ENCODE measurements around the gene FHIT. TPM values are rescaled to one million over a fixed set of nuclear protein-coding genes. Genes with fewer than 3 reads are reported as not detected.

FHIT gene
- total and polyA plus RNA-seq, 2 donors from 2014 or later: 20.2 to 61.2 TPM

DNA sequence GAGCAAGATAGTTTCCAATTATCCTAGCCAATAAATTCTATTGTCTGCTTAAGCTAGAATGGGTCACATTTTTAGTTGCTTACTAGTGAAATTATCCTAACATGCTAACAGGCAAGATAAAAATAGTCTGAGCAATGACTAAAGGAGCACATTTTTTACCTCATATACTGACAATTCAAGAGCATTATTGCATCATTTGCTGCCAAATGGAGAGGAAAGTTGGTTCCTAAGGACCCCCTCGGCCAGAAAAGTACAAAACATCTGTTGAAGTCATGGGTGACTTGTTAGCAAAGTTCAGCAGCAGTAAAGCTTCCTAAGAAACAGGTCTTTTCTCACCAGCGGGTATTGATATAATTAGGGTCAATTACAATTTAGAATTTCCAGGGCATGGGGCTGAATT lies 1001.0 kb downstream of the FHIT start:
- Histone ChIP-seq H3K9me3 (ENCODE audit: control insufficient read depth in 2 of 3, insufficient read depth in 1 of 3, low read length in 3 of 3) (no peaks in the 10 kb centered on the region), H3K27ac (ENCODE audit: low read depth in 2 of 2, low read length in 2 of 2) (no peak overlapping the region), H3K27me3 (ENCODE audit: control insufficient read depth, insufficient read depth, low read length) (no peaks in the 10 kb centered on the region), H3K4me1 (ENCODE audit: control insufficient read depth in 2 of 3, insufficient read depth in 2 of 3, low read depth in 1 of 3, low read length in 3 of 3) (no peaks in the 10 kb centered on the region), H3K9ac (ENCODE audit: low read length in 3 of 3) (no peak overlapping the region), H3K36me3 (ENCODE audit: control insufficient read depth in 2 of 3, insufficient read depth in 3 of 3, low read length in 3 of 3) (no peaks in the 10 kb centered on the region), H3K4me3 (ENCODE audit: low read length in 3 of 3) (no peak overlapping the region)
- TF ChIP-seq CTCF (IDR thresholded peaks at IDR 0.05; ENCODE audit: borderline replicate concordance, extremely low read depth, insufficient read depth): no peak
- intact Hi-C loops (cut with DNase I): no loop called here
- DNase-seq: peak in 2 of 5 donors; percentile 26 to 55
- FAIRE-seq: no peak

DNA sequence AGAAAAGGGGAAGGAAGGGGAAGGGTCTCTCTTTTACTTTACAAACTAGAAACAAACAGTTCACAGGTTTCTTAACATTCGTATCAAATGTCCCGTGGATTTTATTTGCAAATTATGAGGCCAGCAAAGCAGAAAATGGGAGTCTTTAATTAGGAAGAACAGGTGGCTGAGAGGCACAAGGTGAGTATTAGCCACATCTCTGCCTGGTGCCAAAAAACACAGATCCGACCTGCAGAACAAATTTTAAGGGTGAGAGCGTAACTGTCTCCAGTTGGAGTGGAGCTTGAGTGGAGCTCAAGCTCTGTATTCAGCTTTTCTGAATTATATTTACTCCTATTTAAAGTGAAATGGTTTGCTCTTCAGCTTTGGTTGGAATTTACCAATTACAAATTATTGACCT lies 1004.9 kb downstream of the FHIT start:
- Histone ChIP-seq H3K27ac (ENCODE audit: low read depth in 2 of 2, low read length in 2 of 2) (no peak overlapping the region), H3K36me3 (ENCODE audit: control insufficient read depth in 2 of 3, insufficient read depth in 3 of 3, low read length in 3 of 3) (no peaks in the 10 kb centered on the region), H3K9ac (ENCODE audit: low read length in 3 of 3) (no peak overlapping the region), H3K27me3 (ENCODE audit: control insufficient read depth, insufficient read depth, low read length) (no peaks in the 10 kb centered on the region), H3K9me3 (ENCODE audit: control insufficient read depth in 2 of 3, insufficient read depth in 1 of 3, low read length in 3 of 3) (no peaks in the 10 kb centered on the region), H3K4me3 (ENCODE audit: low read length in 3 of 3) (no peak overlapping the region), H3K4me1 (ENCODE audit: control insufficient read depth in 2 of 3, insufficient read depth in 2 of 3, low read depth in 1 of 3, low read length in 3 of 3) (no peaks in the 10 kb centered on the region)
- DNase-seq (no peak), FAIRE-seq (no peak)
- TF ChIP-seq CTCF (IDR thresholded peaks at IDR 0.05; ENCODE audit: borderline replicate concordance, extremely low read depth, insufficient read depth): no peak
- intact Hi-C loops (cut with DNase I): no loop called here

DNA sequence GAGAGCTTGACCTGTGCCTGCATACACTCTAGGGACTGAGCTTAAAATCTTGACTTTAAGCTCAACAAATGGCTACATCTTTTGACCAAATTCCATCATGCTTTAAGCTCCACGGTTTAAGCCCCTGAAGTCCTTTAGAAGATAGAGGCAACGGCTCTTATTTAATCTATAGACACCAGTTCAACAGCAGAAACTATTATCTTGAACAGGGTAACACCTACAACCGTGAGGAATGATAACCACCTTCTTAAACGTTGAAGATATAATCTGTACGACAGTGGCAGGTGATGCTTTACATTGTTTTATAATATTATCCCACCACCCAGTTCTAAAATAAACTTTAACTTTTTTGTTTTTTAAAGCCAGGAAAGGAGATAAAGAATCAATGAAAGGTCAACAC lies 1007.8 kb downstream of the FHIT start:
- no peak for TF ChIP-seq CTCF (IDR thresholded peaks at IDR 0.05; ENCODE audit: borderline replicate concordance, extremely low read depth, insufficient read depth)
- H3K9ac ChIP-seq (ENCODE audit: low read length in 3 of 3): no peak overlapping the region
- intact Hi-C loops (cut with DNase I): no loop called here
- DNase-seq (no peak), FAIRE-seq (no peak)
- no peak overlapping the region for H3K4me3 ChIP-seq (ENCODE audit: low read length in 3 of 3)
- no peaks in the 10 kb centered on the region for H3K9me3 ChIP-seq (ENCODE audit: control insufficient read depth in 2 of 3, insufficient read depth in 1 of 3, low read length in 3 of 3)
- no peaks in the 10 kb centered on the region for H3K4me1 ChIP-seq (ENCODE audit: control insufficient read depth in 2 of 3, insufficient read depth in 2 of 3, low read depth in 1 of 3, low read length in 3 of 3)
- no peaks in the 10 kb centered on the region for H3K27me3 ChIP-seq (ENCODE audit: control insufficient read depth, insufficient read depth, low read length)
- H3K27ac ChIP-seq (ENCODE audit: low read depth in 2 of 2, low read length in 2 of 2): no peak overlapping the region
- H3K36me3 ChIP-seq (ENCODE audit: control insufficient read depth in 2 of 3, insufficient read depth in 3 of 3, low read length in 3 of 3): no peaks in the 10 kb centered on the region

GRCh38 chr3:60240492-60240891 lies 1010.8 kb downstream of the FHIT start:
- FAIRE-seq (no peak), DNase-seq (no peak)
- no peak overlapping the region for H3K27ac ChIP-seq (ENCODE audit: low read depth in 2 of 2, low read length in 2 of 2)
- intact Hi-C loops (cut with DNase I): no loop called here
- H3K36me3 ChIP-seq (ENCODE audit: control insufficient read depth in 2 of 3, insufficient read depth in 3 of 3, low read length in 3 of 3): no peaks in the 10 kb centered on the region
- no peaks in the 10 kb centered on the region for H3K4me1 ChIP-seq (ENCODE audit: control insufficient read depth in 2 of 3, insufficient read depth in 2 of 3, low read depth in 1 of 3, low read length in 3 of 3)
- no peak overlapping the region for H3K4me3 ChIP-seq (ENCODE audit: low read length in 3 of 3)
- no peak for TF ChIP-seq CTCF (IDR thresholded peaks at IDR 0.05; ENCODE audit: borderline replicate concordance, extremely low read depth, insufficient read depth)
- H3K9ac ChIP-seq (ENCODE audit: low read length in 3 of 3): no peak overlapping the region
- no peaks in the 10 kb centered on the region for H3K9me3 ChIP-seq (ENCODE audit: control insufficient read depth in 2 of 3, insufficient read depth in 1 of 3, low read length in 3 of 3)
- no peaks in the 10 kb centered on the region for H3K27me3 ChIP-seq (ENCODE audit: control insufficient read depth, insufficient read depth, low read length)

Measured in kidney (tissue), 14 donors.